GM21576 (cell line): ENCODE data around the gene DDIAS.
"Not testable (repeated sequence)": the region's sequence is repeated elsewhere in the genome, so short reads cannot be mapped to it uniquely, and the experiment has no call there.

Experiments
- ATAC-seq: cut with Tn5 transposase; IDR thresholded peaks from one replicate; pipeline ENCODE4 v1.9.1; 2021; ENCODE audit warnings: mild to moderate bottlenecking, moderate library complexity; ENCODE audit not compliant: unreplicated experiment

DDIAS gene

DNA sequence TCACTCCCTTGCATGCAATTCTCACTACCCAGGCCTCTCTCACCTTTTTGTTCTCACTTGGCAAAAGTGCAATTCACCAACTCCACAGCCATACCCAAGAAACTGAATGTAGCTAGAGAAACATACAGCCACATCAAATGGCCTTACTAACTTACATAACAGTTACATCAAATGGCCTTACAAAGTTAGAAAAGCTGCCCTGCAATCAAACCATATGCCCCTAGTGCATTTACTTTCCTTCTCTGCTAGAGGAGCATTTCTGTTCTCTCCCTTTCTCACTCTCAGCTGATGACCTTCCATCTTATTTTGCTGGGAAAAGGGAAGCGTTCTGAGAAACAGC, 11.6 kb upstream of the DDIAS start:
- no peak for ATAC-seq

DNA sequence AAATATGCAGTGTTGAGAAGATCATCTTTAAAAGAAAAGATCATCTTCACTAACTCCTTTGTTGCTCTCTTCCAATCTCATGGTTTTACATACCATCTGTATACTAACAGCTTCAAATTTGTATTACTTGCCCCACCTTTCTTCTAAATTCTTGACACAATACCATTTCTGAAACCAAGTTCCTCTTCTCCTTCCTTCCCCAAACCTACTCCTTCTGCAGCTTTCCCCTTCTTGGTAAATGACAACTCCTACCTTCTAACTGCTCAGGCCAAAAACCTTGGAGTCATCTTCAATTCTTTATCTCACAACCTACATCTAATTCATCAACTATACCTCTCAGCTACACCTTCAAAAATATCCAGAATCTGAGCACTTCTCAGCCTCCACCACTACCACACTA, 10.6 kb upstream of the DDIAS start:
- no peak for ATAC-seq

- ATAC-seq: no peak
These were observed 8.8 kb upstream of the DDIAS start for GRCh38 chr11:82892611-82893169.

GRCh38 chr11:82895437-82896091, 6.0 kb upstream of the DDIAS start:
- peak; percentile 30 for ATAC-seq

DNA sequence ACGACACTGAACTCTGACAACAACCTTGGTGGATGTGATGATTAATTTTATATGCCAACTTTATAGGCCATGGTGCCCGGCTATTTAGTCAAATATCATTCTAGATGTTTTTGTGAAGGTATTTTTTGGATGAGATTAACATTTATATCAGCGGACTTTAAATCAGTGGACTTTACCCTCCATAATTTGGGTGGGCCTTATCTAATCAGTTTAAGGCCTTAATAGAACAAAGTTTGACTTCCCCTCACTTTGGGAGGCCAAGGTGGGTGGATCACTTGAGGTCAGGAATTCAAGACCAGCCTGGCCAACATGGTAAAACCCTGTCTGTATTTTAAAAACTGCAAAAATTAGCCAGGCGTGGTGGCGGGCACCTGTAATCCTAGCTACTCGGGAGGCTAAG, 5.4 kb upstream of the DDIAS start:
- no peak for ATAC-seq

GRCh38 chr11:82898241-82898640, 3.3 kb upstream of the DDIAS start:
- no peak for ATAC-seq

DNA sequence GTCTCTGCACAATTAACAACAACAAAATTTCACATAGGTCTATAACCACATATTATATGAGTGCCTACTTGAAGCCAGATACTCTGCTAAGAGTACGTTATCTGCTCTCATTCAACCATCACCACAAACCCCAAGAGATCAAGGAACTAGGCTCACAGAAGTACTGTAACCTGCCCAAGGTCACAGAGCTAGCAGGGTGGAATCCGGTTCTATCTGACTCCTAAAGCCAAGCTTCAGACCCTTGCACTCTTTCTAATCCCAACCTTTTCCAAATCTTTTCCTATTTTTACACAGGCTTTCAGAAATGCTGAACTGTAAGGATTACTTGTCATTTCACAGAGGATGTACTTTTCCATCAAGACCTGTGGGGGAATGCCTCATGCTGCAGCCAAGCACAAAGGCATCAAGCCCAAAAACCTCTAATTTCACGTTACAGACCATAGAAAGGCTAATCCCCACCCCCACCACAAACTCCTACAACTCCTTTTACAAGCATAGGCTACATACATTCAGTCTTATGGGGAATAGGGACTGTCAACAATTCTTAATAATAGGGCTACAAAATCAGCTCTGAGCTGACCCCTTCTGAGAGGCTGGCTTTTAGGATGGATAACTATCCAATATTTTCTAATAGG, 2.2 kb upstream of the DDIAS start:
- no peak for ATAC-seq

- no peak for ATAC-seq
These were observed 1.6 kb upstream of the DDIAS start for GRCh38 chr11:82899957-82900276.

DNA sequence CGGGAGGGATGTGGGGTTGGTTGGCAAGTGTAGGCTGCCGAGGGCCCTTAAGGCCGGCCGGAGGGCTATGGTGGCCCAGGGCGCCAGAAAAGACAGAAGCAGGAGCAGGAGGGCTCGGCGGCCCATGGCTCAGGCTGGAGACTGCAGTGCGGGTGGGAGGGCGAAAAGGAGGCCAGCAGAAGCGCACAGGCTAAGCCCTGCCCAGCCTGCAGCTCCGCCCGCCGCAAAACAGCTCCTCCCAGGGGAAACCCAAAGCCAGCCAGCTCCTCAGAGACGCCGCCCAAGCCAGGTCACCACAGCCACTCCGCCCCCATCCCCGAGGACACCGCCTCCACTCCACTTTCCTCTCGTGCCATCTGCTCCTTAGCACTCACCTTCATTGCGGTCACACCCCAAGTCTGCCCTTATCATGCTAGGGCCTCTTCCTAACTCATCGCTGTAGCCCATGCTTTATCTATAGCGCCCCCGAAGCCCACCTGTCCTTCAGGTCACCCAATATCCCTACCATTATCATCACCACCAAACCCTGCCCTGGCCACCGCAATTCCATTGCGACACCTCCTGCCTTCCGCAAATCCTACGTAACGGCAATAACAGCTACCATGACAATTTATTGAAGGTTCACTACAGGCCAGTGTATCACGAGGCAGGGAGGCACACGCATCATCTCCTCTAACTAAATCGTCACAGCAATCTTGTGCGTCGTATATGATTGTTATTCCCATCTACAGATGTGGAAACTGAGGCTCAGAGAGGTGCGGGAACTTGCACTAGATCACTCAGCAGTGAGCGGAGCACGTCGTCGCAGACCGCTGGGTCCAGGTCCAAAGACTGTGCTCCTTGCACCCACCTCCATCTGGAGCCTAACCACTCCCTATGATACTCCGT, 1.0 kb upstream of the DDIAS start, which contains the start of gene PRCP:
PRCP (minus strand) TSS at position 154 of the 888 bp plus-strand sequence; CDS start at position 126, 28 bp downstream.
- ATAC-seq: peak; percentile 81

DNA sequence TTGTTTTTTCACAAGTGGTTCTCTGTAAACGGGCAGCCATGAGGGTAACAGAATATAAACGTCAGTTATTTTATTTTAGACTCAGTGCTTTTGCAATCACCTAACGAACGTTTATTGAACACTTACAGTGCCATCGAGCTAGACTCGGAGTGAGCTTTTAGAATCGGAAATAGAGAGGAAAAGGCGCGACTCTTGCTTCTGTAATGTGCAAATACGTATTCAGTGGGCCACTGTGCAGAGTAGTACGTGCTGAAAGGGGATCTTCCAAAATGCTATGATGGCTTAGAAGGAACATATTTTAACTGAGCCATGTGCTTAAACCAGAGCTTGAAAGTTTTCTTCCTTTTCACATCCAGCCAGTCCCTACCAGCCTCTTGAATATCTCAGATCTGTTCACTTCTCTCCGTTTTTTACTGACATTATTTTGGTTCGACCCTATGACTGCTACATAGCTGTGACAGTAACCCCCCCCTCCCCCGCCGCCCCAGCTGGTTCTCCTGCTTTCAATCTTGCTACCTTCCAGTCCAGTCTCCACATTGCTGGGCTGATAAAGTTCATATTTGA, 468 bp downstream of the DDIAS start:
- ATAC-seq: no peak

GRCh38 chr11:82902880-82903279, 1.3 kb downstream of the DDIAS start:
- ATAC-seq: no peak

DNA sequence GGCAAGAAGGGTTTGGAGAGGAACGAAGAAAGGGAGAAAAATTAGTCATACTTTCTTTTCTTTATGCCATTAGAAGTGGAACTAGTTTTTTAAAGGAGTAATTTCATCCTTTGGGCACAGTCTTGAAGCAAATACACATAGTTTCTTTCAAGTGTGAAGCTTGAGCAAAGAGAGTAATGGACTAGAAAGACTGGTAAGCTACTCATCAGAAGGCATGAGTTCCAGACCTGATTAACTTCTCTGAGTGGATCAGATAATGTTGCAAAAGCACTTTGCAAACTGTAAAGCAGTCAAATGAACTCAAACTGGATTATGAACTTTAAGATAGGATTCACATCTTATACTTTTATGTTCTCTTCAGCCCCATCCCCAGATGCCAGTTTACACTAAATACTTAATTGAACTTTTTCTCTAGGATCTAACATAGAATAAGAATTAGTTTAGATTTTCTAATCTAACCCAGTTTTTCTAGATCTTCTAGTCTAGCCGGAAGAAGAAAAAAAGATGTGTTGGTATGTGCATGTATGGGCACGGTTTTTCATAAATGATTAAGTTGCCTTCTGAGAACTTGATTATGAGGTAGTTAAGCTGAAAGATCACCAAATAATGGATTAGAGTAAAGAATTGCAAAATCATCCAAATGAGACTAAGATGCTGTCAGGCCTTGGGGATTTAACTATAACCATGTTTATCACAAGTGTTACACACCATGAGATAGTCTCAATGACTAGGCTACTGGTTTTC, 2.5 kb downstream of the DDIAS start:
- no peak for ATAC-seq

GRCh38 chr11:82906236-82906635, 4.7 kb downstream of the DDIAS start:
- ATAC-seq: no peak

DNA sequence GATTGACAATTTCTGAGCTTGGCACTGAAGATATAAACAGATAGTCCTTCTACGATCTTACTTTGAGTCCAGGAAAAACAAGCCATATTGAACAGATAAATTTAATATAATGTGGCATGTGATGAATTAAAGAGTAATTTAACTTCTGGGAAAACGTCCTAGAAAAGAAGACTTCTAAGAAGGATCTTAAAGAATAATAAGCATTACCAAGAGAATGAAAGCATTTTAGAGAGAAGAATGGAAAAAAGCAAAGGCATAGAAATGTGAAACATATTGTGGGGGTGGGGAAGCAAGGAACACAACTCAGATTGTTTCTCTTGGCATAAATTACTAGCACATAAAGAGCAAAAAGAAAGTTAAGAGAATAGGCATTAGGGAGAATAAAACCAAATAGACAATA, 5.4 kb downstream of the DDIAS start:
- no peak for ATAC-seq

- no peak for ATAC-seq
These were observed 5.8 kb downstream of the DDIAS start for GRCh38 chr11:82907371-82907770.

- ATAC-seq: no peak
These were observed 6.8 kb downstream of the DDIAS start for GRCh38 chr11:82908311-82908710.

GRCh38 chr11:82909015-82909640, 7.6 kb downstream of the DDIAS start:
- ATAC-seq: no peak

- ATAC-seq: not testable (repeated sequence)
These were observed 18.2 kb downstream of the DDIAS start for GRCh38 chr11:82919786-82920185.

GRCh38 chr11:82920227-82920626, 18.7 kb downstream of the DDIAS start:
- not testable (repeated sequence) for ATAC-seq
